WI38 (cell line): ENCODE measurements around the gene LRCH1.

Experiments used
- H3K4me3 ChIP-seq: 2 replicates; pipeline ENCODE4 v1.5.1; 2011; ENCODE audit warnings: low read depth, mild to moderate bottlenecking, control low read depth, low read length
- TF ChIP-seq, protein P1 (sequence below): IDR thresholded peaks from 2 replicates; pipeline ENCODE4 v1.5.1; 2012; ENCODE audit warnings: low read depth, mild to moderate bottlenecking, control low read depth, low read length

LRCH1 gene

DNA sequence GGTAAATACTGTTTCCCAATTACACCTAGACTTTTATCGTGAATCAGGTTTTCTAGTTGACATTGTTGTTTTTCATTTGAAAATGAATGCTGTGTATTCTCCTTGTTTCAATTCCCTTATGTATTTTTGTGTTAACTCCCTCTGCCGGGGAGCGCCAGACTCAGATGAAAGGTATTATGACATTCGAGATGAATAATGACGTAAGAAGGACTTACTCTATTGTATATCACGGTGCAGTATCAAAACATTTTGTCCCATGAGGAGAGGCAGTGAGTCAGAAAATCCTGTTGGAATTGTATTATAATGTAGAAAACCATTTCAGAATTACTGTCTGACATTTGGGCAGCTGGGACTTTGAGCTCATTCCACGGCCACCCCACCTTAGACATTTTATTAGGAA, 61.6 kb downstream of the LRCH1 start:
- TF ChIP-seq, protein P1, sequence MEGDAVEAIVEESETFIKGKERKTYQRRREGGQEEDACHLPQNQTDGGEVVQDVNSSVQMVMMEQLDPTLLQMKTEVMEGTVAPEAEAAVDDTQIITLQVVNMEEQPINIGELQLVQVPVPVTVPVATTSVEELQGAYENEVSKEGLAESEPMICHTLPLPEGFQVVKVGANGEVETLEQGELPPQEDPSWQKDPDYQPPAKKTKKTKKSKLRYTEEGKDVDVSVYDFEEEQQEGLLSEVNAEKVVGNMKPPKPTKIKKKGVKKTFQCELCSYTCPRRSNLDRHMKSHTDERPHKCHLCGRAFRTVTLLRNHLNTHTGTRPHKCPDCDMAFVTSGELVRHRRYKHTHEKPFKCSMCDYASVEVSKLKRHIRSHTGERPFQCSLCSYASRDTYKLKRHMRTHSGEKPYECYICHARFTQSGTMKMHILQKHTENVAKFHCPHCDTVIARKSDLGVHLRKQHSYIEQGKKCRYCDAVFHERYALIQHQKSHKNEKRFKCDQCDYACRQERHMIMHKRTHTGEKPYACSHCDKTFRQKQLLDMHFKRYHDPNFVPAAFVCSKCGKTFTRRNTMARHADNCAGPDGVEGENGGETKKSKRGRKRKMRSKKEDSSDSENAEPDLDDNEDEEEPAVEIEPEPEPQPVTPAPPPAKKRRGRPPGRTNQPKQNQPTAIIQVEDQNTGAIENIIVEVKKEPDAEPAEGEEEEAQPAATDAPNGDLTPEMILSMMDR, result no peak
- no peak overlapping the region for H3K4me3 ChIP-seq

GRCh38 chr13:46615888-46616531, 63.0 kb downstream of the LRCH1 start:
- TF ChIP-seq, protein P1, result no peak
- H3K4me3 ChIP-seq, result peak overlapping the region; percentile 31

GRCh38 chr13:46617229-46617721, 64.3 kb downstream of the LRCH1 start:
- TF ChIP-seq, protein P1, result no peak
- H3K4me3 ChIP-seq, result no peak overlapping the region

- TF ChIP-seq, protein P1, result no peak
Observed at GRCh38 chr13:46617885-46618284, 64.9 kb downstream of the LRCH1 start.

GRCh38 chr13:46618694-46619254, 65.8 kb downstream of the LRCH1 start:
- TF ChIP-seq, protein P1, result no peak
- H3K4me3 ChIP-seq, result no peak overlapping the region

More at GRCh38 chr13:46617885-46618284, 64.9 kb downstream of the LRCH1 start:
- no peak overlapping the region for H3K4me3 ChIP-seq

DNA sequence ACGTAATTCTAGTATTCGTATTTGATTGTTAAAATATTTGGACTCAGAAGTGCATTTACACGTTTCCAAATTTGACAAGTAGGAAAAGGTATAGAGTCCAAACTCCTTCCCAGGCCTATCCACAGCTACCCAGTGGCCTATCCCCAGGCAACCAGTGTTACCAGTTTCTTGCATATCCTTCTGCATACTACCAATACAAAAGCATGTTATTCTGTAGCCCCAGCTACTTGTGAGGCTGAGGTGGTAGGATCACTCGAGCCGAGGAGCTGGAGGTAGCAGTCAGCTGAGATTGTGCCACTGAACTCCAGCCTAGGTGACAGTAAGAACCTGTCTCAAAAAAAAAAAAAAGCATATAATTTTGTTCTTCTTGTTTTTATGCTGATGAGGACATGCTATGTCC, 67.1 kb downstream of the LRCH1 start:
- TF ChIP-seq, protein P1, result no peak
- no peak overlapping the region for H3K4me3 ChIP-seq

DNA sequence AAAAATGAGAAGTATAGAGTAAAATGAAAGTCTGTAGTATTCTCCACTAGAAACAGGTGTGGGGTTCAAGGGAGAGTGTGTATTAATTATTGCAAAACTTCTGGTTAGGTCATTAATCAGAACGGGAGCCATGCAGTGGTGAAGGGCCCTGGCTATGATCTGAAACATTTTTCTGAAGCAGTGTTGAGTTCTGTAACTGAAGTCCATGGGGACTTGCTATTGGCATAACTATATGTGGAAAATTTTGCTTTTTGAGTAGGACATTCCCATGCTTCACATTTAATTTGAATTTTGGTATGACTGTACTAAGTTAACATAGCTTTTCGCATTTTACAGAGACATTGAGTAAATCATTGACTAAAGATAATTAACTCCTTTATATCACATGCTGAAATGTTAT, 67.5 kb downstream of the LRCH1 start:
- no peak overlapping the region for H3K4me3 ChIP-seq
- TF ChIP-seq, protein P1, result no peak
